Measurements from ENCODE around the gene ST3GAL3. TPM values are rescaled to one million over a fixed set of nuclear protein-coding genes. Genes with fewer than 3 reads are reported as not detected.

ST3GAL3 gene
- total RNA-seq, 3 donors from 2014 or later, result 14.0 to 23.0 (median 19.7) TPM

- H3K4me3 ChIP-seq, result no peak overlapping the region
- no peaks in the 10 kb centered on the region for H3K27me3 ChIP-seq
- no peak overlapping the region for H3K27ac ChIP-seq
- H3K9me3 ChIP-seq, result no peaks in the 10 kb centered on the region
- TF ChIP-seq, protein P1, sequence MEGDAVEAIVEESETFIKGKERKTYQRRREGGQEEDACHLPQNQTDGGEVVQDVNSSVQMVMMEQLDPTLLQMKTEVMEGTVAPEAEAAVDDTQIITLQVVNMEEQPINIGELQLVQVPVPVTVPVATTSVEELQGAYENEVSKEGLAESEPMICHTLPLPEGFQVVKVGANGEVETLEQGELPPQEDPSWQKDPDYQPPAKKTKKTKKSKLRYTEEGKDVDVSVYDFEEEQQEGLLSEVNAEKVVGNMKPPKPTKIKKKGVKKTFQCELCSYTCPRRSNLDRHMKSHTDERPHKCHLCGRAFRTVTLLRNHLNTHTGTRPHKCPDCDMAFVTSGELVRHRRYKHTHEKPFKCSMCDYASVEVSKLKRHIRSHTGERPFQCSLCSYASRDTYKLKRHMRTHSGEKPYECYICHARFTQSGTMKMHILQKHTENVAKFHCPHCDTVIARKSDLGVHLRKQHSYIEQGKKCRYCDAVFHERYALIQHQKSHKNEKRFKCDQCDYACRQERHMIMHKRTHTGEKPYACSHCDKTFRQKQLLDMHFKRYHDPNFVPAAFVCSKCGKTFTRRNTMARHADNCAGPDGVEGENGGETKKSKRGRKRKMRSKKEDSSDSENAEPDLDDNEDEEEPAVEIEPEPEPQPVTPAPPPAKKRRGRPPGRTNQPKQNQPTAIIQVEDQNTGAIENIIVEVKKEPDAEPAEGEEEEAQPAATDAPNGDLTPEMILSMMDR (IDR thresholded peaks at IDR 0.05), result no peak
- TF ChIP-seq POLR2A (IDR thresholded peaks at IDR 0.05) (no peak), POLR2AphosphoS5 (IDR thresholded peaks at IDR 0.05) (no peak)
- no peaks in the 10 kb centered on the region for H3K36me3 ChIP-seq
- H3K4me1 ChIP-seq, result peaks cover 3 to 5% of the 10 kb centered on the region in 2 donors
- intact Hi-C loops (cut with DNase I; ENCODE audit: low total_unique reads), result no loop called here
- no peak for DNase-seq (ENCODE audit: low spot score in 2 of 2)
Measured at GRCh38 chr1:43942411-43942810, 235.1 kb downstream of the ST3GAL3 start.

DNA sequence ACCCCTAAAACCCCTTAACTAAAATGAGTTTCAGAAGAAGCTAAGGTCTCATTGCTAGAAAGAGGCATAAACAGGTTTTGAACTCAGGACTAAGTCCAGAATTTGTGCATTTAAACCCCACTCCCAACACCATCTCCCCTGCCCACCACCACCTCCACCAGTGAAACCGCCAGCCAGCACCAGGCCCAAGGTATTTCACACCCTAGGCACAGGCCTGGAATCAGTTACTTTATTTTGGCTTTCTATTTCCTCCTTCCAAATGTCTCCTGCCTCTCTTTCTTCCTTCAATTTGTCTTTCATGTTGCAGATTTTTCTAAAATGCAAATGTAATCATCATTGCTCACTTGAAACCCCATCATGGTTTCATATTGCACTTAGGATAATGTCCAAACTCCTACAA is 237.5 kb downstream of the ST3GAL3 start:
- no peak overlapping the region for H3K27ac ChIP-seq
- H3K4me1 ChIP-seq, result peaks cover 12% of the 10 kb centered on the region in 2 donors
- H3K9me3 ChIP-seq, result no peaks in the 10 kb centered on the region
- H3K4me3 ChIP-seq, result no peak overlapping the region
- intact Hi-C loops (cut with DNase I; ENCODE audit: low total_unique reads), result no loop called here
- TF ChIP-seq POLR2A (IDR thresholded peaks at IDR 0.05) (no peak), POLR2AphosphoS5 (IDR thresholded peaks at IDR 0.05) (no peak)
- TF ChIP-seq, protein P1 (IDR thresholded peaks at IDR 0.05), result no peak
- DNase-seq (ENCODE audit: low spot score in 2 of 2), result no peak
- no peaks in the 10 kb centered on the region for H3K36me3 ChIP-seq
- H3K27me3 ChIP-seq, result no peaks in the 10 kb centered on the region

DNA sequence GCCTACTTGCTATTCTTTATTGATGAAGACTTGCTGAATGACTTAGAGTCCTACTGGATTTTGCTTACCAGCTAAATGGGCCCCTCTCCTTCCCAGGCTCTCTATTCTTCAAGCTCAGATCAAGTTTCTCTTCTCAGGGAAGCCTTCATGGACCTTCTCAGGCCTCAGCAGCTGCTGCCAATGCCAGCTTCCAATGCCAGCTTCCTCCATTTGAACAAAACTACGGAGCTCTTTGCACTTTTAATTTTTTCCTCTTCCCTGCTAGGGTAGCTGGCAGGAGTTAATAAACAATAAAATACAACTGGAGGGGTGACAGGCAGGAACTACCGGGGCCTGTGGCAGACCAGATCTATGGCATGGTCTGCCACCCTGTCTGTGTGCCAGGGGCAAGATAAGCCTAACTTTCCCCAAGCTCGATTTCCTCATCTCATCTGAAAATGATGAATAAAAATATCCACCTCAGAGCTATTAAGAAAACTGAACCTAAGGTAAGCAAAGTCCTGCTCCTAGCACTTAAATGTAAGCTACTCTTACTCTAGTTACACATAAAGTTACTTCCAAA is 238.4 kb downstream of the ST3GAL3 start:
- TF ChIP-seq POLR2AphosphoS5 (IDR thresholded peaks at IDR 0.05), result no peak
- no peak for TF ChIP-seq POLR2A (IDR thresholded peaks at IDR 0.05)
- no peaks in the 10 kb centered on the region for H3K9me3 ChIP-seq
- intact Hi-C loops (cut with DNase I; ENCODE audit: low total_unique reads), result no loop called here
- H3K27ac ChIP-seq, result peak overlapping the region; percentile 98 to 99
- no peaks in the 10 kb centered on the region for H3K36me3 ChIP-seq
- peaks cover 12% of the 10 kb centered on the region in 2 donors for H3K4me1 ChIP-seq
- DNase-seq (ENCODE audit: low spot score in 2 of 2), result no peak
- no peaks in the 10 kb centered on the region for H3K27me3 ChIP-seq
- peak overlapping the region; percentile 61 to 95 (median 83) for H3K4me3 ChIP-seq

- intact Hi-C loops (cut with DNase I; ENCODE audit: low total_unique reads), result no loop called here
- no peaks in the 10 kb centered on the region for H3K9me3 ChIP-seq
- H3K27me3 ChIP-seq, result no peaks in the 10 kb centered on the region
- no peaks in the 10 kb centered on the region for H3K36me3 ChIP-seq
- H3K4me1 ChIP-seq, result peaks cover 12% of the 10 kb centered on the region in 2 donors
- DNase-seq (ENCODE audit: low spot score in 2 of 2), result peak; percentile 91 to 93
- peak within 1 kb of the TSS; percentile 98 to 99 for H3K27ac ChIP-seq
- H3K4me3 ChIP-seq, result peak within 1 kb of the TSS; percentile 61 to 95 (median 83)
- TF ChIP-seq POLR2AphosphoS5 (IDR thresholded peaks at IDR 0.05) (peak; percentile 84 to 90 (median 89)), POLR2A (IDR thresholded peaks at IDR 0.05) (no peak)
- TF ChIP-seq, protein P1 (IDR thresholded peaks at IDR 0.05), result peak; percentile 72 to 75 (median 72)
Measured at GRCh38 chr1:43946236-43947060, 239.1 kb downstream of the ST3GAL3 start, which contains the start of gene IPO13. Gene IPO13, plus strand, starts transcription at chr1:43946950. Its CDS starts 651 bp downstream, at chr1:43947601.

GRCh38 chr1:43947061-43947873 is 239.9 kb downstream of the ST3GAL3 start:
- peak overlapping the region; percentile 98 to 99 for H3K27ac ChIP-seq
- H3K9me3 ChIP-seq, result no peaks in the 10 kb centered on the region
- no peak for TF ChIP-seq POLR2A (IDR thresholded peaks at IDR 0.05)
- TF ChIP-seq, protein P1 (IDR thresholded peaks at IDR 0.05), result no peak
- no peak for TF ChIP-seq POLR2AphosphoS5 (IDR thresholded peaks at IDR 0.05)
- H3K4me3 ChIP-seq, result peak overlapping the region; percentile 61 to 95 (median 83)
- no peaks in the 10 kb centered on the region for H3K27me3 ChIP-seq
- peaks cover 12% of the 10 kb centered on the region in 2 donors for H3K4me1 ChIP-seq
- DNase-seq (ENCODE audit: low spot score in 2 of 2), result no peak
- intact Hi-C loops (cut with DNase I; ENCODE audit: low total_unique reads), result no loop called here
- H3K36me3 ChIP-seq, result no peaks in the 10 kb centered on the region

Measured in breast epithelium (tissue), 4 donors.